Measurements from ENCODE around the gene PRDX3.

The PRDX3 gene

DNA sequence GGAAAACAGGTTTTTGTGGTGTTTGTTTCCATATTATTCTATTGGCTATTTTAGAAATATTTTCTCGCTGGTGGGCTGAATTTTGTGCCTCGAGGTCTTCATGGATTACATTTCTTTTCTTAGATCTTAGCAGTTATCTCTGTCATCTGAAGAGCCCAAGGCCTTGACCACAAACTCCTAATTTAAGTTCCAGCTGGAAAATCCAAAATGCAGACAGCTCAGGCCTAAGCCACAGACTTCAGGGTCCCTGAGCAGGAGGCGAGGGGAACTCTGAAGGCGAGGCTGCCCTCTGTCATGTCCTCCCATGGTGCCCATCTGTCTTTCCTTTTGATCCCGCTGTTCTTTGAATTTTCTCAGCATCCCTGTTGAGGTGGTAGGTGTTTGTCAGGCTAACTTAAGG is 60.4 kb downstream of the PRDX3 start:
- no peak for DNase-seq
